ENCODE measurements around the gene APC2.

Gene APC2

DNA sequence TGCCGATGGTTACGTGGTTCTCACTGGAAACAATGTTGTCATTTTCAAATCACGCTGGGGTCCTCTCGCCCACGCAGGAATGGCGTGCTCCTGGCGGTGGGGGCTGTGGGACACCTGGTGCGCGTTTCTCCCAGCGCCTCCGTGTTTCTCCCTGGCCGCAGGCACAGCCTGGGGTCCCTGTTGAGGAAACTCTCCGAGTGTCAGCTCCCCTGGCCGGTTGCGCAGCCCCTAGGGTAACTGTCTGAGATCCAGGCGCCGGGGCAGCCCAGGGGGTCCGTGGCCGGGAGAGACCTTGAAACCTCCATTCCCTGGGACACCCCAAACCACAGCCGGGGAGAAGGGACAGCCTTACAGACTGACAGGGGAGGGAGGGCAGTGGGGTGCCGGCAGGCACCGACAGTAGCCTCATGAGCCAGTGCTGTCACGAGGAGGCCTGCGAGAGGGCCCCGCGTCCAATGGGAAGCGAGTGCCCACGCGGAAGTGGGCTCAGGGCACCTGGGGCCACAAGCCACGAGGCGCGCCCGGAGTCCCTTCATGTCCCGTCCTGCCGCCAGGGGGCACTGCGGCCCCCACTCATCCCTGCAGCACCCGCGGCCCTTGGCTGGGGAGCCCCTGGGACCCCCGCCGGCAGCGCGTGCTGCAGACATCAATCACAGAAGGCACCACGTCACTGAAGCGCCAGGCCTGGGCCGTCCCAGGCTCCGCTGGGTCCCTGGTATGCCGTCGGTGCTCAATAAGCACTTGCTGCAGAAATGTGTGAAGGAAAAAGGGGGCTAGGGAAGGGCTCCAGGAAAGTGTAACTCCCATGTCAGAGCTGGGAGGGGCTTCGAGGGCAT lies 53.4 kb downstream of the APC2 start:
- no peak for DNase-seq (ENCODE audit: low read depth, low spot score)
- Histone ChIP-seq H3K9ac (ENCODE audit: insufficient read length) (peak overlapping the region; percentile 37), H3K9me3 (ENCODE audit: low read depth, low read length) (no peaks in the 10 kb centered on the region), H3K4me3 (peak overlapping the region; percentile 52), H3K27ac (no peak overlapping the region), H3K36me3 (ENCODE audit: insufficient read depth, low read length) (no peaks in the 10 kb centered on the region)
- no peak for TF ChIP-seq EZH2 (IDR thresholded peaks at IDR 0.05)

DNA sequence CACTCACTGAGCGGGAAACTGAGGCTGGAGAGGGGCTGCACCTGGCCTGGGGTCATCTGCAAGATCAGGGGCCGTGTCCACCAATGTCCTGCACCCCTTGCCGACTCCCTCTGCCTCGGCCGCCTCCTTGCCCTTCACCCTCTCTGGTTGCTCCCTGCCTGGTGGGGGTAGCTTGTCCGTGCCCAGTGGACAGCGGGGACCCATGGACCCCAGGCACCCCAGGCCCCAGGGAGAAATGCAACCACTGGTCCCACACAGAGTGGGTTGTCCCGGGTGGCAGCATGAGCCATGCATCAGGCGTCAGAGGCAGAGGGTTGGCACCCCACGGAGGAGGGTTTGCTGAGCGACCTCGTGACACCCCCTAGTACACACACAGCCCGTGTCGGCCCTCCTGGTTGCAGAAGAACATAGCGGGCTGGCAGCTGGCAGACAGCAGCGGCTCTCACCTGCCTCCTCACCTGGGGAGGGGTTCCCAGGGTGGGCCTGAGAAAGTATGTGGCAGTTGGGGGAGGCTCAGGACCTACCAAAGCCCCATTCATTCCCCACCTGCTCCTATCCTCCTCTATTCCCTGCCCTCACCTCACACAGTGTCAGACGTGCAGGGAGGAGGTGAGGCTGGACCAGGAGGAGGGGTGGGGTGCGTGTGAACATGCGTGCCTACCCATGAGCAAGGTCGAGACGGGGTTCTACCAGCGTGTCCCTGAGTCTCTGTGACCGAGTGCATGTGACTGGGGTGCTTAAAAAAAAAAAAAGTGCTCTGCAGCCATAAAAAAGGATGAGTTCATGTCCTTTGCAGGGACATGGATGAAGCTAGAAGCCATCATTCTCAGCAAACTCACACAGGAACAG lies 54.2 kb downstream of the APC2 start:
- H3K4me3 ChIP-seq = peak overlapping the region; percentile 52; the same call in 1 of the 2 replicates
- H3K9me3 ChIP-seq (ENCODE audit: low read depth, low read length) = no peaks in the 10 kb centered on the region
- TF ChIP-seq EZH2 (IDR thresholded peaks at IDR 0.05) (no peak), FOXP2 (optimal IDR thresholded peaks at IDR 0.05; ENCODE audit: control extremely low read depth, extremely low read length, insufficient read depth) (no peak), POLR2AphosphoS5 (IDR thresholded peaks at IDR 0.05; ENCODE audit: borderline replicate concordance, low read depth, low read length) (no peak)
- H3K27ac ChIP-seq = no peak overlapping the region
- DNase-seq (ENCODE audit: low read depth, low spot score) = no peak
- H3K9ac ChIP-seq (ENCODE audit: insufficient read length) = no peak overlapping the region
- no peaks in the 10 kb centered on the region for H3K36me3 ChIP-seq (ENCODE audit: insufficient read depth, low read length)

- no peak for TF ChIP-seq FOXP2 (optimal IDR thresholded peaks at IDR 0.05; ENCODE audit: control extremely low read depth, extremely low read length, insufficient read depth)
- TF ChIP-seq POLR2AphosphoS5 (IDR thresholded peaks at IDR 0.05; ENCODE audit: borderline replicate concordance, low read depth, low read length) = no peak
- no peak for TF ChIP-seq EZH2 (IDR thresholded peaks at IDR 0.05)
- Histone ChIP-seq H3K27ac (no peak overlapping the region), H3K36me3 (ENCODE audit: insufficient read depth, low read length) (no peaks in the 10 kb centered on the region), H3K9ac (ENCODE audit: insufficient read length) (no peak overlapping the region), H3K9me3 (ENCODE audit: low read depth, low read length) (no peaks in the 10 kb centered on the region), H3K4me3 (no peak overlapping the region)
- no peak for DNase-seq (ENCODE audit: low read depth, low spot score)
These were observed 55.1 kb downstream of the APC2 start for GRCh38 chr19:1505012-1505411.

- no peak overlapping the region for H3K27ac ChIP-seq
- H3K9ac ChIP-seq (ENCODE audit: insufficient read length) = no peak overlapping the region
- TF ChIP-seq FOXP2 (optimal IDR thresholded peaks at IDR 0.05; ENCODE audit: control extremely low read depth, extremely low read length, insufficient read depth) (no peak), POLR2AphosphoS5 (IDR thresholded peaks at IDR 0.05; ENCODE audit: borderline replicate concordance, low read depth, low read length) (no peak), EZH2 (IDR thresholded peaks at IDR 0.05) (no peak)
- H3K36me3 ChIP-seq (ENCODE audit: insufficient read depth, low read length) = no peaks in the 10 kb centered on the region
- DNase-seq (ENCODE audit: low read depth, low spot score) = no peak
- no peaks in the 10 kb centered on the region for H3K9me3 ChIP-seq (ENCODE audit: low read depth, low read length)
- H3K4me3 ChIP-seq = no peak overlapping the region
These were observed 56.3 kb downstream of the APC2 start for GRCh38 chr19:1505991-1506881.

DNA sequence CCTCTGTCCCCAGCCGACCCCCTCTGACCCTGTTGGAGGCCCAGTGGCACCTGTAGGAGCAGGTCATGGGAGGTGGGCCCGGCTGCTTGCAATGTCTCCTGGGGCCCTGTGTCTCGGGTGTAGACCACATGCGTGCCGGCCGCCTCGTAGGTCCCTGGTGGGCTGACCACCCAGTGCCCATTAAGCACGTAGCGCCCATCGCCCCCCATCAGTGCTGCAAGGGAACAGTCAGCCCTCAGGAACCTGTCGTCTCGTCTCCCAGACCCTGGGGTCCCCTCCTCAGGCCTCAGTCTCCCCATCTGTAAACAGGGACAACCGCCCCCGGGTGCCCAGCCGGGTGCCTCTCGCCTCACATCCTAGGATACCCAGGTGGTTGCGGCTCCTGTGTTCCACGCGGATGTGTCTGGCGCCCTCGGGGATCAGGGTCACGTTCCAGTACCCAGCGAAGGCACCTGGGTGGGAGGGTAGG lies 57.3 kb downstream of the APC2 start:
- no peak for DNase-seq (ENCODE audit: low read depth, low spot score)
- H3K27ac ChIP-seq = peak overlapping the region; percentile 78
- peak overlapping the region; percentile 41; the same call in 1 of the 2 replicates for H3K4me3 ChIP-seq
- H3K9me3 ChIP-seq (ENCODE audit: low read depth, low read length) = no peaks in the 10 kb centered on the region
- no peaks in the 10 kb centered on the region for H3K36me3 ChIP-seq (ENCODE audit: insufficient read depth, low read length)
- no peak for TF ChIP-seq POLR2AphosphoS5 (IDR thresholded peaks at IDR 0.05; ENCODE audit: borderline replicate concordance, low read depth, low read length)
- TF ChIP-seq EZH2 (IDR thresholded peaks at IDR 0.05) = no peak
- TF ChIP-seq FOXP2 (optimal IDR thresholded peaks at IDR 0.05; ENCODE audit: control extremely low read depth, extremely low read length, insufficient read depth) = no peak
- H3K9ac ChIP-seq (ENCODE audit: insufficient read length) = no peak overlapping the region

DNA sequence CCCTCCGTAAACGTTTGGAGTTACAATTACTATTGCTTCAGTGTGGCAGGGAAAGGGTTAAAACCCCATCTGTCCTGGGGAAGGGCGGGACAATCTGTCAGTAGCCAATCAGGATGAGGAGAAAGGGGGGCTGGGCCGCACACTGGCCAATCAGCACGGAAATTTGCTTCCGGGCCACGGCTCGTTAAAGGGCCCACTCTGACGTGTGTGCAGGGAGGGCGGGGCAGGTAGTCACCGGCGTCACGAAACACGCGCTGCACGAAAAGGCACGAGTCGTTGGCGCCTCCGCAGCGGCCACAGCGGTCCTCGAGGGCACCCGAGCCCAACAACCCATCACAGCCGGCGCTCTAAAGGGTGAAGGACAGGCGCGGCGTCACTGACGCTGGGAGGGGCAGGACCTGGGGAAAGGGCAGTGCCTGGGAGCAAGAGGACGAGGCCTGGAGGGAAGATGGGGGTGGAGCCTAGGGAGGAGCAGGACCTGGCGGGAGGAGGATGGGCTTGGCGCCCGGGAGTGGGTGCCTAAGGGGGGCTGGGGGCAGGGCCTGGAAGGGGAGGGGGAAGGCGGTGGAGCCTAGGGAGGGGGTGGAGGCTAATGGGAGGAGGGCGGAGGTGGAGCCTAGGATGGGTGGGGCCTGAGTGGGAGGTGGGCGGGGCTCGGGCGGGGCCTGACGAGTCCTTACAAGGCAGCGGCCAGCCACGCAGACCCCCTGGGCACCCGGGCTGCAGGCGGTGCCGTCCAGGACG lies 58.0 kb downstream of the APC2 start:
- TF ChIP-seq FOXP2 (optimal IDR thresholded peaks at IDR 0.05; ENCODE audit: control extremely low read depth, extremely low read length, insufficient read depth) (peak; percentile 58), POLR2AphosphoS5 (IDR thresholded peaks at IDR 0.05; ENCODE audit: borderline replicate concordance, low read depth, low read length) (peak; percentile 58; the same call in 1 of the 2 replicates), EZH2 (IDR thresholded peaks at IDR 0.05) (no peak)
- H3K27ac ChIP-seq = peak overlapping the region; percentile 91
- no peaks in the 10 kb centered on the region for H3K9me3 ChIP-seq (ENCODE audit: low read depth, low read length)
- H3K36me3 ChIP-seq (ENCODE audit: insufficient read depth, low read length) = no peaks in the 10 kb centered on the region
- peak; percentile 89 for DNase-seq (ENCODE audit: low read depth, low spot score)
- H3K4me3 ChIP-seq = peak overlapping the region; percentile 79
- peak overlapping the region; percentile 64 for H3K9ac ChIP-seq (ENCODE audit: insufficient read length)

GRCh38 chr19:1508507-1508856 lies 58.6 kb downstream of the APC2 start:
- no peaks in the 10 kb centered on the region for H3K9me3 ChIP-seq (ENCODE audit: low read depth, low read length)
- no peaks in the 10 kb centered on the region for H3K36me3 ChIP-seq (ENCODE audit: insufficient read depth, low read length)
- H3K27ac ChIP-seq = no peak overlapping the region
- no peak for DNase-seq (ENCODE audit: low read depth, low spot score)
- H3K4me3 ChIP-seq = peak overlapping the region; percentile 79
- TF ChIP-seq EZH2 (IDR thresholded peaks at IDR 0.05) (no peak), FOXP2 (optimal IDR thresholded peaks at IDR 0.05; ENCODE audit: control extremely low read depth, extremely low read length, insufficient read depth) (no peak), POLR2AphosphoS5 (IDR thresholded peaks at IDR 0.05; ENCODE audit: borderline replicate concordance, low read depth, low read length) (no peak)
- H3K9ac ChIP-seq (ENCODE audit: insufficient read length) = no peak overlapping the region

Measured in SK-N-MC (cell line).